T-helper 2 cell (primary cell): ENCODE data around the gene ARHGAP26.

Experiments
- DNase-seq, 5 experiments: peaks; one replicate each; pipeline versions ENCODE4 v3.0.0 to v3.0.0-alpha.2; 2012 to 2022

Gene ARHGAP26

DNA sequence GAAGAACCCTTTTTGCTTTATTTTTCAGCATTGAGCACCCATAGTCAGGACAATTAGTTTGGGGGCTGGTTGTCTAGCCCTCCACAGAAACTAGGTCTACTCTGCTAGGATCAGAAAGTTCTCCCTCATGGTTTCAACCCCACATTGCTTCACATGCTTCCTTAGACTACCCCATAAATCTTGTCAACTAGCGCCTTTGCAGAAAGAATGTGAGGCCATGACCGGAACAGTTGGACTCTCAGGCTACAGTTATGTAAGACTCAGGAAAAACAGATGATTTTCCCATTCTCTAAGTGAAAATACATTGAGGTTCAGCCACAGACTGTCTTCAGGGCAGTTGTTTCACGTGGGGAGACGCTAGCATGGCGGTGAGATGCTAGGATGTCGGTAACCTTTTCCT lies 377.7 kb downstream of the ARHGAP26 start:
- no peak for DNase-seq

DNA sequence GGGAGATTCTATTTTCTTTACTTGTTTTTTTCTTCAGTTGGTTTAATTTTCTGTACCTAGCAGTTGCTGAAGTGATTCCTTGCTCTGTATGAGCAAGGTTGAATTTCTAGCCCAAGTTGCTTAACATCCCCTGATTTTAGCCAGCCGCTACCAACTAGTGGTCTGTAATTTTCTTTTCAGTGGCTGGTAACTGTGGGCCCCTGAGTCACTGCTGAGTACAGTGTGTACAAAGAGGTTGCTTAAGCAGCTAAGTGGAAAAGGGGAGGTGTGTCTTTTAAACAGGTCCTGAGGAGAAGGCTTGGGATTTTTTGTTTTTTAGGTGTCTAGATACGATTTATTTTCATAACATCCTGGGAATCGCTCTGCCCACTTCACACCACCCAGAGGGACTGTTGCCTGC lies 378.6 kb downstream of the ARHGAP26 start:
- no peak for DNase-seq

DNA sequence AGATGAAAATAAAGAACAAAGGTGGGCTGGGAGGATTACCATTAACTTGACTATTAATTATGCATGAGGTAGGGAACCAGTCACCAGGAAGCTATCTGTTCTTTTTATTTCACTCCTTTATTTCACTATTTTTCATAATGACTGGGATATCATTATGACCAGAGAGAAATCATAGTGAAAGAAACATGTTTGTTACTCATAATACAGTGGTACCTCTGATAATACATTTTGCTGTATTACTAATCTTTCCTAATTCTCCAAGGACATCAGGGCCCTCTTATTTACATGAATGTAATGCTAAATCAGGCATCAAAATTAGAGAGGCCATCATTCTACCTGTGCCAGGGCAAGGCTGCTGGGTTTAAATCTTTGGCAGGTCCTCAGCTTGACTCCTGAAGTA lies 379.6 kb downstream of the ARHGAP26 start:
- no peak for DNase-seq

DNA sequence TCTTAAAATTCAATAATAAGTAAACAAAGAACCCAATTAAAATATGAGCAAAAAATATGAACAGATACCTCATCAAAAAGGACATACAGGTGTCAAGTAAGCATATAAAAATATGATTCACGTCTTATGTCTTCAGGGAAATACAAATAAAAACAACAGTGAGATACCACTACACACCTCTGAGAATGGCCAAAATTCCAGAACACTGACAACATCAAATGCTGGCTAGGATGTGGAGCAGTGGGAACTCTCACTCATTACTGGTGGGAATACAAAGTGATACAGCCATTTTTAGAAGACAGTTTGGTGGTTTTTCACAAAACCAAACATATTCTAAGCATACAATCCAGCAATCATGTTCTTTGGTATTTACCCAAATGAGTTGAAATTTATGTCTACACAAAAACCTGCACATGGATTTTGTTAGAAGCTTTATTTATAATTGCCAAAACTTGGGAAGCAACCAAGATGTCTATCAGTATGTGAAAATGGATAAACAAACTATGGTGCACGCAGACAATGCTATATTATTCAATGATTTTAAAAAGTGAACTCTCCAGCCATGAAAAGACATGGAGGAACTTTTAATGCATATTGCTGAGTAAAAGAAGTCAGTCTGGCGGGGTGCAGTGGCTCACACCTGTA lies 381.0 kb downstream of the ARHGAP26 start:
- no peak for DNase-seq

DNA sequence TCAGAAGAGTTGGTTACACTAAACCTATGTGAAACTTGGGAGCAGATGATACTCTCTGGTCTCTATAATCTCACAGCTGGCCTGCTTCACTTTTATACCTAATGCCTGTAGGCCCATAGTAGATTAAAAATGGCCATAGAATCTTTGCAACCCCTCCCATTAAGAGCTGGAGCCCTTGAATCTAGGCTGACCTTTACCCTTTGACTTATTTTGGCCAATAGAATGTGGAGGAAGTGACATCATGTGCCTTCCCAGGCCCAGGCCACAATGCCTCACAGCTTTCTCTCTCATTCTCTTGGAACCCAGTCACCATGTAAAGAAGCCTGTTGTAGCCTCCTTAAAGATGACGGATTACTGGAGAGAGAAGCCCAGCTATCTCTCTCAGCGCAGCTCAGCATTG lies 382.3 kb downstream of the ARHGAP26 start:
- DNase-seq = no peak

DNA sequence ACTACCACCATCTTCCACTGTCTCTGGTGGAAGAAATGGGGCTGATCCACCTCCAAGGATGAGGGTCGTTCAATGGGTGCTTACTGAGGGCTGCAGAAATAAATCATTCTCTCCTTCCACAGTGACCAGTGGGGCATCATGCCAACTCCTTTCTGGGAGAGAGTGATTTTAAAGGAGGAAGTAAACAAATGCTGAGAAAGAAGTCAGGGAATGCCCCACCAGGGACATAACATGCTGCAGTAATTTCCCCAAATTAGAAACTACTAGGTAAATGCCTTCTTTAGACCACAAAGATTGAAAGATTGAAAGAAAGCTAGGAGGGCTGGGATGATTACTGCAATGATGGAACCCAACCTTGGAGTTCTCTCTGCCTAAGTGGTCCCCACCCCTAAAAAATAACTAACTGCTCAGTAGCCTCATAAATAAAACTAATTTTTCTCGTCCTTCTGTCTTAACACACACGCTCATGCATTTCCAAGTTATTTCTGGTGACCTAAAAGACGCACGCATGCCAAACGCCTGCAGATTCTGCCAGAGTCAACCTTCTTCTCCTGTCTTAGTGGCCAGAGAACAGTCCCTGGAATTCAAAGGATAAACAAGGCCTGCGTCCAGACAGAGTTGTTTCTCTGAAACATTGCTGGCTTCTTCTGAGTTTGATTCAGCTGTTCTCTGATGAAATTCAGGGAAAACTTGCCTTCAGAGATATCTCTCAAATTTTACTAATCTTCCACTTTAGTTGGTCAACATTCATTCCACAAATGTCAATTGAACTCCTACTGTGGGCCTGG lies 383.3 kb downstream of the ARHGAP26 start:
- DNase-seq = no peak

DNA sequence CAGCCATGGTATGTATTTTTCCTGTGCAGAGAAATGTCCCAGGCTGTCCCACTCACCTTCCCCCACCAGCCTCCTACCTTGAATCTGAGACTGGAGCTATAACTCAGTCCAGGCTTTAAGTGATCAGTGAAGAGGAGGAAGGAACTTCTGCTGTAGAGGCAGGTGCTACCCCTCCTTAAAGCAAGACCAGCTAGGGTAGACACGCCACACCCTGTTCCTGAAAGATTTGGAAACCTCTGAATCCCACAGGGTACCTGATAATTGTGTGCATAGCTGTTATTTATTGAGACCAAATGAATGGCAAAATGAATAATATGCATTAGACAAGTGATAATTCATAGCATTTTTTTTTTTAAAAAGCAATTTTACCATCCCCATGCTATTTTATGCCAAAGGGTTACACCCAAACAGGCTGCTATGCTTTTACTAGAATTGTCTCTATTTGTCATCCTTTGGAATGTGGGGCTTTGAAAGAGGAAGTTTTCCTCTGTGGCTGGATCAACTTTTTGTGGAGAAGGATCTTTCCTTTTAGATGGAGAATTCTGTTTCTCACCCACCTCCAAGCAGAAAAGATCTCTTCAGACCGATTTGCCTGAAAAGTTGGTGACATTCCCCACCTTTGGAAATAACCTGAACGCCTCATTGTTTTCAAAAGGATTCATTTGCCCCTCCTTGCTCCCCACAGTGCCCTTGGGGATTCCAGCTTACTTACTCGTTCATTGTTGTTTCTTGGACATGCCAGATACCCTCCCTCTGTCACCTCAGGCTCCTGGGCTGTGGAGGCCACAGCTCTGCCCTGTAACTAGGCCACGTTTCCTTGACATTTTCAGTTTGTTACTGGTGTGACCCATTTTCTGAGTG lies 384.6 kb downstream of the ARHGAP26 start:
- no peak for DNase-seq

DNA sequence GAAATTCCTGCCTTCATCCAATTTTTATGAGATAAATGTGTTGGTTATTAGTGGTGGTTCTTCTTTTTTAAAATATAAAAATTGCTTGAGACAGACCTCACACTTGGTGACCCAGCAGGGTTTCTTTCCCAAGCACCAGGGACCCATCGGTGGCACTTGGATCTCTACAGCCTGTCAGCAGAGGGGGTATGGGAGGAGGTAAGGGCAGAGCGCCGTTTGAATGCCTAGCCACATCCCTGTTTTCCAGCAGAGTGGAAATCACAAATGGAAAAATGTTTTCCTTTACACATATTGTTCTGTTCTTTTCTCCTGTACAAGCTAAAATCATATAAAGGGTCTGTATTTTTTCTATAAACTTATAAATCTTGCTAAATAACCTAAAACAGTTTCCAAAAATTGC lies 385.3 kb downstream of the ARHGAP26 start:
- DNase-seq = no peak

DNA sequence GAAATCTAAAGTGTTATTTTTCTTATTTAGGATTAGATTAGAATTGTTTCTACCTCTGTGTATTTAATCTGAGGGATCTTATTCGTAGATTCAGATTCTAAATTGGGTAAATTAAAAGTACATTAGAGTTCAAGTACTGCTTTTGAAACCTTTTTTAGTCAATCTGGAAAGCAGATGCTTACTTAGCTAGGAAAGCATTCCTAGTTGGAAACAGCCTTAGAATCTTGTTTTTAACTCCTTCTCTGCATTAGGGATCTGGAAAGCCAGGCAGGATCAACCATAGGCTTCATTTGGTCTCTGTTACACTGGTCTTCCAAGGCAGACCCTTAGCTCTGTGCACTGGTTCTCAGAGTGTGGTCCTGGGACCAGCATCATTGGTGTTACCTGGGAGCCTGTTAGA lies 385.9 kb downstream of the ARHGAP26 start:
- DNase-seq = no peak

DNA sequence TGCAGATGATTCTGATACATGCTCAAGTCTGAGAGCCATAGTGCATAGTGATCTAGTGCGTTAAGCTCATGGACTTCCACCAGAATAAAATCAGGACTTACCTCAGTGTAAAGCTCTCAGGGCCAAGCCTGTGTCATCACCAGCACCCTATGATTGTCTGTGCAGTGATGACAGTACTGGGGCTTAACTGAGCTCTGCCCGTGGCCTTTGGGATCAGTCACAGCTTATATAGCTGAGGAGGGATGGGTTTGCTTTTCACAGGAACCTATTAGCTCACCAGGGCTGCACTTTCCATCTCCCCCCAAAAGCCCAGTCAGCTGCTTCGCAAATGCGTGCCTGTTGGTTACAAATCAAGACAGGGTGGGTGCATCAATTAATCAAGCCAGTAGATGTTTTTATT lies 386.4 kb downstream of the ARHGAP26 start:
- DNase-seq = no peak

DNA sequence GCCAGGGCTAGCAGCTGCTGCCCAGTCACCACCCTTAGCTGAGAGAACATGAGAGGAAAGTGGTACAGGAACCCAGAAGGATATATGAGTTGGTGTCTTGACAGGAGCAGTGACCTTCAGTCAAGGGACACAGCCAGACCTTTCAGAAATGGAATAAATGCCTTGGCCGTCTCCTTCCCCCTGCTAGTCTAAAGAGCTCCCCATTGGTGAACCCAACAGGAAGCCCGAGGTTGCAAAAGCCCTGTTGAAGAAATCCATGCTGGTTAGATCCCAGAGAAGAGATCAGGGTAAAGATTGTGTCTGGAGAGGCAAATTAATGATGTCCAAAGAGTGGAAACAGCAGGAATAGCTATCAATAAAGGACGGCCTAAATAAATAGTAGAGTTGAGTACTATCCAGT lies 388.9 kb downstream of the ARHGAP26 start:
- DNase-seq = no peak

DNA sequence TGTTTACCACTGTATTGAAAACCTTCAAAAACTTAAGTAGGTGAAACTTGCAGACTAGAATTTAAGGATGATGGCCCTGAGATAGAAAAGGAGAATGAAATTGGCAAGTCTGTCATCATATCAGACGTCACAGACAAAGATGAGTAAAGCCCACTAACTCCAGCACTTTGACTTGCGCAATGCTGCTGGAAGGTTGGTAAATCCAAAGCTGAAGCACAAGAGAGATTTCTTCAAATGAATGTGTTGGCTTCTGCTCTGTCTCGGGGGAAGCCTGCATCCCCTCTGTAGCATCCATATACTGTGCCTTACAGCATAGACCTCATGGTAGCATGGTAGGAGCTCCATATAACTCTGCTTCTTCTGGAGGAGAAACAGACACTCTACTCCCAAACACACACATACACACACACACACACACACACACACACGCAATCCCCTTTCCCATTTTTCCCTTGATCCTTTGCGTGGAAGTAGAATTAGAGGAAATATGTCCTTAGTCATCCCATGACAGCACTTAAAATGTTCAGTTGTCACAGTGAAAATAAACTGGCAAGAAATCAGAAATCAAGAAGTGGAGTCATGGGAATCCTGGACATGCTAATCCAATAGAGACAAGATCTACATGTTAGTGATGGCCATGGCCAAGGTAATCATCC lies 391.8 kb downstream of the ARHGAP26 start:
- DNase-seq = no peak

DNA sequence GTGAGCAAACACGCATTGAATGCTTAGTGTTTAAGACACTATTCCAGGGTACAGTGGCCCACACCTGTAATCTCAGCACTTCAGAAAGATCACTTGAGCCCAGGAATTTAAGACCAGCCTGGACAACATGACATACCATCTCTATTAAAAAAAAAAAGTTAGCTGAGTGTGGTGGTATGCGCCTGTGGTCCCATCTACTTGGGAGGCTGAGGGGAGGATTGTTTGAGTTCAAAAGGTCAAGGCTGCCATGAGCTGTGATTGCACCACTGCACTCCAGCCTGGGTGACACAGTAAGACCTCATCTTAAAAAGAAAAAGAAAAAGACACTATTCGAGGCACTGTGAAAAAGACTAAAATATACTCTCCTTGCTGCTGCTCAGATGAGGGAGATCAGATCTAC lies 392.6 kb downstream of the ARHGAP26 start:
- no peak for DNase-seq

DNA sequence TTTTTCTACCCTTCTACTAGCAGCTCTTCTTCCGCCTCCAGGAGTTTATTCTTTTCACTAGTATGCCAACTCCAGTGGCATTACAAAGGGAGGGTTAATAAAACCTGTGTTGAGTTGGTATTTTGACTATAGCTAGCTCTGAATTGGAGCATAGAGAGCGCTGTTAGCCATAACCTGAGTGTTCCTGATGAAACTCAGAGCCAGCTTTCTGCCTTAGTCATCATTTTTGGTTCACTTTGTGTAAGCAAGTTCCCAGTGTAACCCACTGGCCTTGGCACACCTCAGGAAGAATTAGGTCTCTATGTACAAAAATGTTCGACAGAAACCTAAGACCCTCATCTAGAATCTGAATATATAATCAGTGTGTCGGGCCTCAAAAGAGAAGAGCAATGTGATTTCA lies 394.4 kb downstream of the ARHGAP26 start:
- DNase-seq = no peak

DNA sequence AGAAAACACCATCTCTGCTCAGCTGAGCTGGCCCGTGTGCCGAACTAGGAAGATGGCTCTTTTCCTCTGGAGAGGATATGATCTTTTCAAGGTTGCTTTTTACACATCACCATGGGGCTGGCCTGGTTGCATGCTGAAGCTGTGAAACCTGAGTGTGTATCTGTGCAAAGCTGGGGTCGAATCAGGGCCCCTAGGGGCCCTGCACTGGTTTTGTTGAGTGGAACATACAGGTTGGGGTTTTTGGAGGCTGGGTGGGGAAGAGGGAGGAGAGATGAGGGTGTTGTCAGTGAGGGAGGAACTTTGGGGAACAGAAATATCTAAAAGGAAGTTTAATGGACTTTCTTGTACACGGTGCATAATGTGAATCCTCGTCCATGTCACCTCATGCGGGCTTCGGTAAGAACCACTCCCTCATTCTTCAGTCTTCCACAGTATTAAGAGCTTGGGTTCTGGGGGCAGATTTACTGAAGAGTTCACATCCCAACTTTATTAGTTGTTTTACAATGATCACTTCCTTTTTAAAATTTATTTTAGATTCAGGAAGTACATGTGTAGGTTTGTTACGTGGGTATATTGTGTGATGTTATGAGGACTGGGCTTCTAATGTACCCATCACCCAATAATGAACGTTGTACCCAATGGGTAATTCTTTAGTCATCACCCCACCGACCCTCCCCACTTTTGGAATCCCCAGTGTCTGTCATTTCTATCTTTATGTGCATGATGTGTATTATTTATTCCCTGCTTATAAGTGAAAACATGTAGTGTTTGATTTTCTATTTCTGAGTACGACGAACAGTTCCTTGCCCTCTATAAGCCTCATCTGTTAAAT lies 395.1 kb downstream of the ARHGAP26 start:
- no peak for DNase-seq

DNA sequence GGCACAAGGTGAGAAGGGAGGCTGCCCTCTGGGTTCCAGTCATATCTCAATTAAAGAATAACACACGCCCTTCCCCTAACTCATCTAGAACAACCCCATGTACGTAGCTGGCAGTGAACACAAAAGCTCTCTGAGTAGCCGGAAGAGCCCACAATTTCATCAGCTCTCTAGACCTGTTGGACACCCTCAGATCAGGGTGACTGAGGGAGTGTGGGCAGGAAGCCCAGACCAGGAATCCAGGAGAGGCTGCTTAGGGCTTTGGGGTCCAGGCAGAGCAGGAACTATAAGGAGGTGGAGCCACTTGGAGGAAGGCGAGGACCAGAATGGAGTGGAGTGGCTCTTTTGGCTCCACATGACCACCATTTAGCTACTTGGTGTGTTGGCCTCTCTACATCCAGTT lies 395.9 kb downstream of the ARHGAP26 start:
- no peak for DNase-seq

DNA sequence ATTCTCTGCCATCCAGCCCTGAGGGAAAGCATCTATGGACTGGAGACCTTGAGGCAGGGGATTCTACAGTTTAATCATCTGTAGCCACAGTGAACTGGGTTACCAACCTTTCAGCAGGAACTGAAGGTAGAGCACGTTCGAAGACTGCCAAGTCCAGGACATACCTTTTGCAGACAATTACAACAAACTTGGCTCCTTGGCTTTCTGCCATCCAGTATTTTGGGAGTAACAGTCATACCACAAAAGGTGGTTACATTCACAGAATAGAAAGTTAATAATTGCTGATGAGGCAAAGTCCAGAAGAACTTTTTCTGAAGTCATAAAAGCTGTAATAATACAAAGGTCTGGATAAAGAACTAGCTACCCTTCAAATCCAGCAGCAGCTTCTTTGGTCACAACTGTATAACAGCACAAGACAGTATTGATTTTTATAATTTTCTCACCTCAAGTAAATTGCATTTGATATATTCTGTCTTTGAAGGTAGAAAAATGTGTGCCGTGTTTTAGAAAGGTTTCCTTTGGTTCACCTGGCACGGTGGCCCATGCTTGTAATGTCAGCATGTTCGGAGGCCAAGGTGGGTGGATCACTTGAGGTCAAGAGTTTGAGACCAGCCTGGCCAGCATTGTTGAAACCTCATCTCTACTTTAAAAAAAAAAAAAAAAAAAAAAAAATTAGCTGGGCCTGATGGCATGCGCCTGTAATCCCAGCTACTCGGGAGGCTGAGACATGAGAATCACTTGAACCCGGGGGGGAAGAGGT lies 396.7 kb downstream of the ARHGAP26 start:
- no peak for DNase-seq

DNA sequence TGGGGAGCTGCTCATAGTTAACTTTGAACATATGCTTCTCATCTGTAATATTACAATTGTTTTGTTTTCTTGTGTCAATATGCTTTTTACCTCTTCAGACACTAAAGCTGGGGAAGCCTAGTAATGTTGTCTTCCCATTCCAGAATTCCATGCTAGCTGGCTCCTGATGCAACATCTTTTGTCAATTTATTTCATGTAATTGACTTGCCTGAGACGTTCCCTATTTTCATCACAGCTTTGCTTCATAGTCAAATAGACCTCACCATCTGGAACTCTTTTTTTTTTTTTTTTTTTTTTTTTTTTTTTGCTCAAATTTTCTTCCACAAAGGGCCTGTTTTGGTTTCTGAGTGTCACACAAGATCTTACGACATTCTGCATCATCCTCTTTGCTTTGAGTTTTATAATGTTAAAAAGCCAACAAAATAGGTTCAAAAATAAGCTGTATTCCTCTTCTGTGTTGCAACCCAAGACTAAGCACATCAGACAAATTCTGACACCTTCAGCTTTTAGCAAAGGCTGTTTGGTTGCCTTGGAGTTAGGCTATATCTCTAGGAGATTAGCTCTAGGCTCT lies 398.1 kb downstream of the ARHGAP26 start:
- DNase-seq = no peak

DNA sequence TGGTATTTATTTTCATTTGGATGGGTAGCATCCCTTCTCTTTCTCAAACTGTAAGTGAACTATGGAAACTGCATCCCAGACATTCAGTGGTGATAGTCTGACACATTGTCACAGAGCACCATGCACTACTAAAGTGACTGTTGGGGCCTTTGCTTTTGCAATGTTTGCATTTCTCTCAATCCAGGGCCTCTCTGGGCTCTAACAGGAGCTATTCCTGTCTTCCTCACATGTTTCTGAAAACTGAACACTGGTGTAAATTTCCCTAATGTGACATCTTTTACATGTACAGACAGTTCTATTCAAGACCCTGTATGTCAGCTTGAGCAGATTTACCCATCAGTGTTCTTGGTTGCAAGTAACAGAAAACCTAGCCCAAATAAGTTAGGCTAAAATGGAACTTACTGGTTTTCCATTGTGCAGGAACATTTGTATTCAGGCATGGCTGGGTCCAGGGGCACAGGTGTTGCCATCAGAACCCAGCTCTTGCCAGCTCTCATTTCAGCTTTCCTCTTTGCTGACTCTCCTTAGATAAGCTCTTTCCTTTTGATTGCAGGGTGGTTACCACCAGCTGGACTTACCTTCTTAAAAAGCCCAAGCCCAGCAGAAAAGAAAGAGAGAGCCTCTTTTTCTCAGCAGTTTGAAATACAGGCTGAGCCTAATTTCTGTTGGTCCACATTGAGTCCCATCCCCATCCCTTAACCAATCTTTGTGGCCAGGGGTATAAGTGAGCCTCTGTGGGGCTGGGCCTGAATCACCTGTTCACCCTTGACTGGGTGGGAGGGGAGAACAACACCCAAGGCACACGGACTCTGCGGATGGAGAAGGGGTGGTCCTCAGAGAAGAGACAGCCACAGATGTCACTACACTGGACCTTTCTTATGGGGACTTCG lies 399.0 kb downstream of the ARHGAP26 start:
- DNase-seq = no peak

DNA sequence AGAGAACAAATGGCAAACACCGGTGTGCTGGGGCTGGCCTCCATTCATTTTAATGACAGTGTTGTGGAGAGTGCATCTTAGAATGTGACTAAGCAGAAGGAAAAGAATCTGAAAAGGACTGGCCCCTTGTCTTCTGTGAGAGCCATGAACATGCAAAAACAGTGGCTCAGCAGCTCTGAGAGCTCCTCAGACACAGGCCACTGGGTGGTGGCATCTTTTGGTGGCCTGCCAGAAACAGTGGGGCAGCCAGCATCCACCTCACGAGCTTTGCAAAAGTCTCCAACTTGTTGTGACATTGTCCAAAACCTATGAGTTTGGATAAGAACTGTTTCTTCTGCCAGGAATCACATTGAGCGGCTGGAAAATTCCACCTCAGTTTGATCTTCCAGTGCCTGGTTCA lies 399.9 kb downstream of the ARHGAP26 start:
- DNase-seq = no peak
